Liver (tissue), 9 donors: Measurements from ENCODE around the gene ERVK3-1. TPM values are rescaled to one million over a fixed set of nuclear protein-coding genes. Genes with fewer than 3 reads are reported as not detected.

Source experiments
- DNase-seq: peaks from one replicate; pipeline ENCODE4 v3.0.0-alpha.2; 2017; ENCODE audit warnings: low spot score
- H3K27ac ChIP-seq, 2 donors: one replicate each; pipeline ENCODE4 v1.7.0; 2013; ENCODE audit warnings: inconsistent platforms in 2 of 2, low read length in 2 of 2, control low read depth in 1 of 2, low read depth in 1 of 2, mild to moderate bottlenecking in 1 of 2
- H3K27me3 ChIP-seq, 4 donors: one replicate each; pipeline versions ENCODE4 v1.6.1 to v1.7.0; 2013; ENCODE audit warnings: low read length in 3 of 4, inconsistent platforms in 1 of 4, mild to moderate bottlenecking in 1 of 4, moderate library complexity in 1 of 4; ENCODE audit not compliant: control insufficient read depth in 4 of 4, insufficient read depth in 4 of 4
- H3K36me3 ChIP-seq, 4 donors: one replicate each; pipeline versions ENCODE4 v1.6.1 to v1.7.0; 2013; ENCODE audit warnings: low read length in 3 of 4, mild to moderate bottlenecking in 3 of 4, low read depth in 1 of 4, moderate library complexity in 1 of 4; ENCODE audit not compliant: control insufficient read depth in 4 of 4, insufficient read depth in 3 of 4
- H3K4me1 ChIP-seq, 4 donors: one replicate each; pipeline versions ENCODE4 v1.6.1 to v1.7.0; 2013; ENCODE audit warnings: low read length in 3 of 4, mild to moderate bottlenecking in 3 of 4, moderate library complexity in 1 of 4; ENCODE audit not compliant: control insufficient read depth in 4 of 4, insufficient read depth in 4 of 4
- H3K4me3 ChIP-seq, 3 donors: one replicate each; pipeline versions ENCODE4 v1.6.1 to v1.7.0; 2013; ENCODE audit warnings: low read length in 3 of 3, control low read depth in 1 of 3, low read depth in 1 of 3, mild to moderate bottlenecking in 1 of 3
- H3K9ac ChIP-seq, 2 donors: one replicate each; pipeline ENCODE4 v1.7.0; 2013; ENCODE audit warnings: low read length in 2 of 2, mild to moderate bottlenecking in 2 of 2, moderate library complexity in 2 of 2, control low read depth in 1 of 2, low read depth in 1 of 2
- H3K9me3 ChIP-seq, 4 donors: one replicate each; pipeline versions ENCODE4 v1.6.1 to v1.7.0; 2013; ENCODE audit warnings: low read length in 3 of 4; ENCODE audit not compliant: control insufficient read depth in 4 of 4
- EGR1 ChIP-seq, 2 donors: IDR thresholded peaks; 2 replicates each; pipeline ENCODE4 v1.6.1; 2016 to 2018; ENCODE audit warnings: antibody characterized with exemption in 2 of 2, low read depth in 2 of 2
- FOXA1 ChIP-seq: IDR thresholded peaks from 2 replicates; pipeline ENCODE4 v1.6.1; 2016; ENCODE audit warnings: antibody characterized with exemption
- HNF4A ChIP-seq, 2 donors: conservative IDR thresholded peaks; 2 replicates each; pipeline ENCODE4 v1.6.1; 2016; ENCODE audit warnings: antibody characterized with exemption in 2 of 2, mild to moderate bottlenecking in 2 of 2
- HNF4G ChIP-seq: IDR thresholded peaks from 2 replicates; pipeline ENCODE4 v1.6.1; 2016; ENCODE audit warnings: antibody characterized with exemption
- JUND ChIP-seq, 2 donors: IDR thresholded peaks; 2 replicates each; pipeline ENCODE4 v1.6.1; 2016; ENCODE audit warnings: antibody characterized with exemption in 2 of 2
- NR2F2 ChIP-seq: IDR thresholded peaks from 2 replicates; pipeline ENCODE4 v1.6.1; 2016; ENCODE audit warnings: antibody characterized with exemption
- RAD21 ChIP-seq, 2 donors: IDR thresholded peaks; 2 replicates each; pipeline ENCODE4 v1.6.1; 2016; ENCODE audit warnings: antibody characterized with exemption in 2 of 2, mild to moderate bottlenecking in 2 of 2
- RXRA ChIP-seq, 2 donors: IDR thresholded peaks; 2 replicates each; pipeline ENCODE4 v1.6.1; 2017 to 2018; ENCODE audit warnings: antibody characterized with exemption in 2 of 2, mild to moderate bottlenecking in 1 of 2
- TAF1 ChIP-seq: conservative IDR thresholded peaks from 2 replicates; pipeline ENCODE4 v1.6.1; 2016; ENCODE audit warnings: antibody characterized with exemption, mild to moderate bottlenecking
- YY1 ChIP-seq: IDR thresholded peaks from 2 replicates; pipeline ENCODE4 v1.6.1; 2016; ENCODE audit warnings: antibody characterized with exemption, mild to moderate bottlenecking
- WGBS: extraction: QIAGEN DNeasy Blood & Tissue Kit; methylation state at CpG from one replicate; pipeline ENCODE4 v1.1.7; 2013; 5-methylcytosine and 5-hydroxymethylcytosine counted together
- polyA plus RNA-seq, 2 donors: library from polyadenylated mRNA; stranded (reverse) in 1 of 2; unstranded in 1 of 2; fragments of 200-250 nt in 1 of 2; fragments of >200 nt in 1 of 2; fragmentation: Nextera tagmentation in 1 of 2; extraction: Ambion mirVana in 1 of 2; gene quantifications; one replicate each; pipeline versions ENCODE4 v1.2.1 to v1.2.3, GENCODE V29; 2013 to 2015
- total RNA-seq, 2 donors: library from RNA; depleted of rRNA; stranded (reverse); fragments of >200 nt; gene quantifications; one replicate each; pipeline ENCODE4 v1.2.3, GENCODE V29; 2014
- TF ChIP-seq, protein P1 (sequence below): fragments of 150-350 bp; IDR thresholded peaks from 2 replicates; pipeline ENCODE4 v1.5.1; 2017; ENCODE audit warnings: improper control_type of control experiment, low read depth, low read length; ENCODE audit not compliant: missing input control
- TF ChIP-seq, protein P2 (sequence below): IDR thresholded peaks from 2 replicates; pipeline ENCODE4 v1.6.1; 2016; ENCODE audit warnings: antibody characterized with exemption
- TF ChIP-seq, protein P3 (sequence below): IDR thresholded peaks from 2 replicates; pipeline ENCODE4 v1.6.1; 2016; ENCODE audit warnings: antibody characterized with exemption, mild to moderate bottlenecking
- TF ChIP-seq, protein P4 (sequence below): IDR thresholded peaks from 2 replicates; pipeline ENCODE4 v1.6.1; 2016; ENCODE audit warnings: antibody characterized with exemption
- TF ChIP-seq, protein P5 (sequence below): IDR thresholded peaks from 2 replicates; pipeline ENCODE4 v1.6.1; 2016; ENCODE audit warnings: antibody characterized with exemption
- donor health status: healthy.
- donor health status: healthy.
- donor health status: healthy.
- donor health status: healthy.
- donor health status: healthy.

ERVK3-1 gene
- total and polyA plus RNA-seq, 4 donors = 17.6 to 31.7 (median 24.7) TPM

DNA sequence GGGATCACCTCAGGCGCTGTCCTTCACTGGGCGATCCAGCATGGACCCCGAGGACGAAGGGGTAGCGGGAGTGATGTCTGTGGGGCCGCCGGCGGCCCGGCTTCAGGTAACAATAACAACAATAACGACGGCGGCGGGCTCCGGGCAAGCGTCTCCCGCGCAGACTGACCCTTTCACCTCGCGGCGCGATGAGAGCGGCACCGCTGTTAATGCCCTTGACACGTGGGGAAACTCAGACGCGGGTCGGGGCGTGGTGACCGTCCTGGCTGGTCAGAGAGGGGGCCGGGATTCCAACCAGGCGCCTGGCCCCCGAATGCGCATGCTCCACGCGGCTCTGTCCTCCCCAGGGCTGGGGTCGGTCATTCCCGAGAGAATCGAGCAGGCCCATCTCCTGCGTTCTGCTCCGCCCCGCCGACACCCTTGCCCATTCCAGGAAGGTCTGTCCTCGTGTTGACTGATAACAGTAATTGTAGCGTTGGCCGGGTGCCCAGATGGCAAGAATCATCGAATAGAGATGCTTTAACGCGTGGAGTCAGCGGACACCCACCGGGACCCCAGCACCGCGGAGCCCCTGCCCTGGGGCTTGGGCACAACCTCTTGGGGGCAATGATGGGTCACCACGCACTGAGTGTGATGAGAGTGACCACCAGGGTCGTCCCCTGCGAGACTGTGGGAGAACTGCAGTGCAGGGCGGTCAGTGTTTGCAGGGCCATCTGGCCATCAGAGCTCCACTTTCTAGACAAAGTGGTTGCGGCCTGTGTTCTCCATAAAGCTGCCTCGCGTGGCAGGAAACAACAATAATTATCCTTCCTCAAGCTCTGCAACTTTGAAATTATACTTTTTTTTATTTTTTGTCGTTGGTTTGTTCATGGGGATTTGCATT, 25.9 kb upstream of the ERVK3-1 start:
- Histone ChIP-seq H3K36me3 (peaks cover 3 to 9% (median 6%) of the 10 kb centered on the region in 4 donors), H3K9ac (peak overlapping the region; percentile 72 to 92), H3K27ac (peak overlapping the region; percentile 81 to 90), H3K4me3 (peak overlapping the region; percentile 81 to 96 (median 90)), H3K27me3 (no peaks in the 10 kb centered on the region), H3K9me3 (peaks cover 6 to 21% (median 15%) of the 10 kb centered on the region in 4 donors), H3K4me1 (peaks cover 4 to 8% (median 5%) of the 10 kb centered on the region in 4 donors)
- peak; percentile 87 for DNase-seq
- 7% methylated on average over 60 of the region's 60 CpGs for WGBS
- TF ChIP-seq YY1 = peak; percentile 85
- no peak for TF ChIP-seq HNF4G

DNA sequence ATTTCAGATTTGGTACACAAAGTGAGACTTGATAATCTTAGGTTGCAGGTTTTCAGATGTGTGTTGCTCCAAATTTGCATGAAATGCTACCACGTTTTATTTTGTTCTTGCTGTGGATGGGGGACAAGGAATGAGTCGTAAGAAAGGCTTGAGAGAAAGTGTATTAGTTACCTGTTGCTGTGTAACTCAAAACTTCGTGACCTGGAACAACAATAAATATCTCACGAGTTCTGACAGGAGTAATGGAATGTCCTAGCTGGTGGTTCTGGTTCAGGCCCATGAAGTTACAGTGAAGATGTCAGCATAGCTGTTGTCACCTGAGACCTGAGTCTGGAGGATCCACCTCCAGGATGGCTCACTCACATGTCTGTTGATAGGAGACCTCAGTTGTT, 25.3 kb upstream of the ERVK3-1 start:
- Histone ChIP-seq H3K4me1 (peaks cover 4 to 8% (median 5%) of the 10 kb centered on the region in 4 donors), H3K27me3 (no peaks in the 10 kb centered on the region), H3K4me3 (peak overlapping the region in 1 of 3 donors; percentile 96), H3K9me3 (peaks cover 8 to 23% (median 14%) of the 10 kb centered on the region in 4 donors), H3K27ac (peak overlapping the region in 1 of 2 donors; percentile 81), H3K9ac (no peak overlapping the region), H3K36me3 (peaks cover 3 to 9% (median 6%) of the 10 kb centered on the region in 4 donors)
- 93% methylated on average over 4 of the region's 4 CpGs for WGBS
- TF ChIP-seq NR2F2 (no peak), JUND (IDR thresholded peaks at IDR 0.05) (no peak), RXRA (IDR thresholded peaks at IDR 0.05) (no peak), EGR1 (IDR thresholded peaks at IDR 0.05; ENCODE audit: low read depth in 2 of 2) (no peak), RAD21 (IDR thresholded peaks at IDR 0.05) (no peak), YY1 (no peak), TAF1 (no peak), FOXA1 (no peak), HNF4G (no peak), HNF4A (conservative IDR thresholded peaks at IDR 0.05) (no peak)
- TF ChIP-seq, protein P1, sequence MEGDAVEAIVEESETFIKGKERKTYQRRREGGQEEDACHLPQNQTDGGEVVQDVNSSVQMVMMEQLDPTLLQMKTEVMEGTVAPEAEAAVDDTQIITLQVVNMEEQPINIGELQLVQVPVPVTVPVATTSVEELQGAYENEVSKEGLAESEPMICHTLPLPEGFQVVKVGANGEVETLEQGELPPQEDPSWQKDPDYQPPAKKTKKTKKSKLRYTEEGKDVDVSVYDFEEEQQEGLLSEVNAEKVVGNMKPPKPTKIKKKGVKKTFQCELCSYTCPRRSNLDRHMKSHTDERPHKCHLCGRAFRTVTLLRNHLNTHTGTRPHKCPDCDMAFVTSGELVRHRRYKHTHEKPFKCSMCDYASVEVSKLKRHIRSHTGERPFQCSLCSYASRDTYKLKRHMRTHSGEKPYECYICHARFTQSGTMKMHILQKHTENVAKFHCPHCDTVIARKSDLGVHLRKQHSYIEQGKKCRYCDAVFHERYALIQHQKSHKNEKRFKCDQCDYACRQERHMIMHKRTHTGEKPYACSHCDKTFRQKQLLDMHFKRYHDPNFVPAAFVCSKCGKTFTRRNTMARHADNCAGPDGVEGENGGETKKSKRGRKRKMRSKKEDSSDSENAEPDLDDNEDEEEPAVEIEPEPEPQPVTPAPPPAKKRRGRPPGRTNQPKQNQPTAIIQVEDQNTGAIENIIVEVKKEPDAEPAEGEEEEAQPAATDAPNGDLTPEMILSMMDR = no peak
- TF ChIP-seq, protein P2, sequence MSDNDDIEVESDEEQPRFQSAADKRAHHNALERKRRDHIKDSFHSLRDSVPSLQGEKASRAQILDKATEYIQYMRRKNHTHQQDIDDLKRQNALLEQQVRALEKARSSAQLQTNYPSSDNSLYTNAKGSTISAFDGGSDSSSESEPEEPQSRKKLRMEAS = no peak
- TF ChIP-seq, protein P3, sequence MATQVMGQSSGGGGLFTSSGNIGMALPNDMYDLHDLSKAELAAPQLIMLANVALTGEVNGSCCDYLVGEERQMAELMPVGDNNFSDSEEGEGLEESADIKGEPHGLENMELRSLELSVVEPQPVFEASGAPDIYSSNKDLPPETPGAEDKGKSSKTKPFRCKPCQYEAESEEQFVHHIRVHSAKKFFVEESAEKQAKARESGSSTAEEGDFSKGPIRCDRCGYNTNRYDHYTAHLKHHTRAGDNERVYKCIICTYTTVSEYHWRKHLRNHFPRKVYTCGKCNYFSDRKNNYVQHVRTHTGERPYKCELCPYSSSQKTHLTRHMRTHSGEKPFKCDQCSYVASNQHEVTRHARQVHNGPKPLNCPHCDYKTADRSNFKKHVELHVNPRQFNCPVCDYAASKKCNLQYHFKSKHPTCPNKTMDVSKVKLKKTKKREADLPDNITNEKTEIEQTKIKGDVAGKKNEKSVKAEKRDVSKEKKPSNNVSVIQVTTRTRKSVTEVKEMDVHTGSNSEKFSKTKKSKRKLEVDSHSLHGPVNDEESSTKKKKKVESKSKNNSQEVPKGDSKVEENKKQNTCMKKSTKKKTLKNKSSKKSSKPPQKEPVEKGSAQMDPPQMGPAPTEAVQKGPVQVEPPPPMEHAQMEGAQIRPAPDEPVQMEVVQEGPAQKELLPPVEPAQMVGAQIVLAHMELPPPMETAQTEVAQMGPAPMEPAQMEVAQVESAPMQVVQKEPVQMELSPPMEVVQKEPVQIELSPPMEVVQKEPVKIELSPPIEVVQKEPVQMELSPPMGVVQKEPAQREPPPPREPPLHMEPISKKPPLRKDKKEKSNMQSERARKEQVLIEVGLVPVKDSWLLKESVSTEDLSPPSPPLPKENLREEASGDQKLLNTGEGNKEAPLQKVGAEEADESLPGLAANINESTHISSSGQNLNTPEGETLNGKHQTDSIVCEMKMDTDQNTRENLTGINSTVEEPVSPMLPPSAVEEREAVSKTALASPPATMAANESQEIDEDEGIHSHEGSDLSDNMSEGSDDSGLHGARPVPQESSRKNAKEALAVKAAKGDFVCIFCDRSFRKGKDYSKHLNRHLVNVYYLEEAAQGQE = no peak
- TF ChIP-seq, protein P4, sequence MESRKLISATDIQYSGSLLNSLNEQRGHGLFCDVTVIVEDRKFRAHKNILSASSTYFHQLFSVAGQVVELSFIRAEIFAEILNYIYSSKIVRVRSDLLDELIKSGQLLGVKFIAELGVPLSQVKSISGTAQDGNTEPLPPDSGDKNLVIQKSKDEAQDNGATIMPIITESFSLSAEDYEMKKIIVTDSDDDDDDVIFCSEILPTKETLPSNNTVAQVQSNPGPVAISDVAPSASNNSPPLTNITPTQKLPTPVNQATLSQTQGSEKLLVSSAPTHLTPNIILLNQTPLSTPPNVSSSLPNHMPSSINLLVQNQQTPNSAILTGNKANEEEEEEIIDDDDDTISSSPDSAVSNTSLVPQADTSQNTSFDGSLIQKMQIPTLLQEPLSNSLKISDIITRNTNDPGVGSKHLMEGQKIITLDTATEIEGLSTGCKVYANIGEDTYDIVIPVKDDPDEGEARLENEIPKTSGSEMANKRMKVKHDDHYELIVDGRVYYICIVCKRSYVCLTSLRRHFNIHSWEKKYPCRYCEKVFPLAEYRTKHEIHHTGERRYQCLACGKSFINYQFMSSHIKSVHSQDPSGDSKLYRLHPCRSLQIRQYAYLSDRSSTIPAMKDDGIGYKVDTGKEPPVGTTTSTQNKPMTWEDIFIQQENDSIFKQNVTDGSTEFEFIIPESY = no peak
- TF ChIP-seq, protein P5, sequence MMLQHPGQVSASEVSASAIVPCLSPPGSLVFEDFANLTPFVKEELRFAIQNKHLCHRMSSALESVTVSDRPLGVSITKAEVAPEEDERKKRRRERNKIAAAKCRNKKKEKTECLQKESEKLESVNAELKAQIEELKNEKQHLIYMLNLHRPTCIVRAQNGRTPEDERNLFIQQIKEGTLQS = no peak
- DNase-seq = no peak
